M059J (cell line): ENCODE data around the gene TUBA8. TPM values are rescaled to one million over a fixed set of nuclear protein-coding genes. Genes with fewer than 3 reads are reported as not detected.
"Not testable (repeated sequence)": the region's sequence is repeated elsewhere in the genome, so short reads cannot be mapped to it uniquely, and the experiment has no call there.

Source experiments
- DNase-seq: peaks from one replicate; pipeline ENCODE4 v3.0.0-alpha.2; 2012; ENCODE audit warnings: low read depth
- total RNA-seq: library from RNA; depleted of rRNA; stranded (reverse); fragments of >200 nt; shearing (Covaris generic); gene quantifications from 2 replicates; pipeline ENCODE4 v1.2.3, GENCODE V29; 2014; rRNA removed

The TUBA8 gene
- total RNA-seq, 1 experiment from 2014 or later: 1.3 TPM

DNA sequence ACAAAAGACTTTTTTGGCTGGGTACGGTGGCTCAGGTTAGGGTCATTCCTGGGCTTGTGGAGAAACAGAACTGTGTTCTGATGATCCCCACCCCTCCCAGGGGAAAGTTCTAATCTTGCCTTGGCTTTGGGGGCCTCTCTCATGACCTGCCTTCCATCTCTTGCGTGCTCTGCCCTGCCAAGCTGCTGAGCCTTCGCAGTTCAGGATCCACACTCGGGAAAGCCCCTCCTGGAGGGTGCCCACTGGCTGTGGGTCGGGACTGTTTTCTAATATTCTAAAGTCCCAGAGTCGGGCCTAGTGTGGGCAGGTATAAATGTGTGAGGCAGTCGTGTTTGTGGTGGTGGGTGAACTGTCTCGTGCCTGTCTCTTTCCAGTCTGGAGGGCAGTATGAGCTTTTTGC, 62.2 kb downstream of the TUBA8 start:
- DNase-seq: not testable (repeated sequence)

DNA sequence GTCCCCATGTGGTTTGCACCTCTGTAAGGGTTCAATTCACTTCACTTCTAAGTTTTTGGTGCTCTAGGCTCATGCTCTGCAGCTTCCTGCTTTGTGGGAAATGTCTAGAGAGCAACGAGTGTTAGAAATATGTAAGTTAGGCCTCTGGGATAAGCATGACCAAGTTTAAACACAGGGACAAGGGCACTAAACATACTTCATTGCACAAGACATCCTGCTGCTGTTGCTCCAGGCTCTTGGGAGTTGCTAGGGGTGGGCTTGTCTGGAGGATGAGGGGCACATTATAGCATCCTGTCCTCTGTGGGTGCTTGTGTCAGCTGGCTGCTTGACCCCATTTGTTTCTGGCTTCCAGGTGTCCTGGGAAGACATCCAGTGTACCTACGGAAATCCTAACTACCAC, 62.8 kb downstream of the TUBA8 start:
- DNase-seq: not testable (repeated sequence)

Other genes with a start within 250 kb of the TUBA8 start
- 20.8 and 33.6 TPM in 2 replicates for gene MICAL3, start 86.2 kb upstream of the TUBA8 start, total RNA-seq
- gene PEX26, start 32.8 kb upstream of the TUBA8 start, total RNA-seq: 10.4 and 14.6 TPM in 2 replicates
- 159 and 164 TPM in 2 replicates for gene USP18, start 39.4 kb downstream of the TUBA8 start, total RNA-seq